Stomach (tissue), 9 donors: ENCODE measurements around the gene MOB3B. TPM values are rescaled to one million over a fixed set of nuclear protein-coding genes. Genes with fewer than 3 reads are reported as not detected.
A peak's percentile ranks its signal among the peaks of the same experiment; 100 is the strongest.

Source experiments
- DNase-seq, 2 donors: peaks; one replicate each; pipeline versions ENCODE4 v3.0.0 to v3.0.0-alpha.2; 2013 to 2019
- H3K27ac ChIP-seq, 5 donors: fragments of 200-600 bp in 4 of 5; sonication (generic) in 4 of 5; one replicate each; pipeline ENCODE4 v1.5.1; 2013 to 2019; ENCODE audit warnings: mild to moderate bottlenecking in 1 of 5, moderate library complexity in 1 of 5
- H3K27me3 ChIP-seq, 3 donors: fragments of 200-600 bp; sonication (generic); one replicate each; pipeline ENCODE4 v1.5.1; 2017 to 2019; ENCODE audit warnings: mixed run types in 1 of 3
- H3K36me3 ChIP-seq, 4 donors: fragments of 200-600 bp; sonication (generic); 1 replicate in 3 of 4; 2 replicates in 1 of 4; pipeline ENCODE4 v1.5.1; 2016 to 2019
- H3K4me1 ChIP-seq, 4 donors: fragments of 200-600 bp; sonication (generic); one replicate each; pipeline ENCODE4 v1.5.1; 2016 to 2019
- H3K4me3 ChIP-seq, 4 donors: fragments of 200-600 bp; sonication (generic) in 3 of 4; one replicate each; pipeline ENCODE4 v1.5.1; 2016 to 2019; ENCODE audit warnings: mild to moderate bottlenecking in 1 of 4
- H3K9me3 ChIP-seq, 4 donors: fragments of 200-600 bp; sonication (generic); one replicate each; pipeline ENCODE4 v1.5.1; 2016 to 2019
- CTCF ChIP-seq, 7 experiments: fragments of 450-650 bp in 4 of 7; fragments of 200-600 bp in 3 of 7; sonication (generic) in 3 of 7; IDR thresholded peaks; one replicate each; pipeline ENCODE4 v1.5.1; 2016 to 2019; ENCODE audit warnings: antibody characterized with exemption in 7 of 7, control low read depth in 2 of 7, mild to moderate bottlenecking in 1 of 7
- EP300 ChIP-seq: sonication (generic); formaldehyde crosslinking; IDR thresholded peaks from one replicate; pipeline ENCODE4 v1.6.1; 2017; ENCODE audit warnings: antibody characterized with exemption
- POLR2A ChIP-seq, 4 donors: fragments of 450-650 bp; IDR thresholded peaks; one replicate each; pipeline ENCODE4 v1.6.1; 2016; ENCODE audit warnings: antibody characterized with exemption in 4 of 4, control low read depth in 2 of 4, mild to moderate bottlenecking in 1 of 4, moderate library complexity in 1 of 4
- POLR2AphosphoS5 ChIP-seq, 3 donors: sonication (generic); formaldehyde crosslinking; IDR thresholded peaks; one replicate each; pipeline ENCODE4 v1.6.1; 2016; ENCODE audit warnings: antibody characterized with exemption in 3 of 3
- WGBS, 5 donors: extraction: QIAGEN DNeasy Blood & Tissue Kit in 3 of 5; methylation state at CpG; one replicate each; pipeline versions ENCODE4 v1.1.5 to v1.1.7; 2013 to 2018; 5-methylcytosine and 5-hydroxymethylcytosine counted together
- intact Hi-C: fragments of 100-400 bp; cut with DNase I; formaldehyde crosslinking; loops from one replicate; pipeline ENCODE4 v1.15.1; 2023; ENCODE audit warnings: low total_unique reads
- polyA plus RNA-seq, 3 donors: library from polyadenylated mRNA; stranded (reverse); fragments of 200-250 nt; gene quantifications; one replicate each; pipeline ENCODE4 v1.2.3, GENCODE V29; 2013
- total RNA-seq, 5 donors: library from RNA; depleted of rRNA; stranded (reverse); fragments of >200 nt; gene quantifications; one replicate each; pipeline versions ENCODE4 v1.1.0 to v1.2.3, GENCODE V29; 2014 to 2016
- donor health status: healthy with polysubstance abuse.
- donor health status: Bipolar disorder and iron deficiency.
- donor health status: healthy.

The MOB3B gene
- total and polyA plus RNA-seq, 8 donors = 4.0 to 32.7 (median 9.7) TPM

DNA sequence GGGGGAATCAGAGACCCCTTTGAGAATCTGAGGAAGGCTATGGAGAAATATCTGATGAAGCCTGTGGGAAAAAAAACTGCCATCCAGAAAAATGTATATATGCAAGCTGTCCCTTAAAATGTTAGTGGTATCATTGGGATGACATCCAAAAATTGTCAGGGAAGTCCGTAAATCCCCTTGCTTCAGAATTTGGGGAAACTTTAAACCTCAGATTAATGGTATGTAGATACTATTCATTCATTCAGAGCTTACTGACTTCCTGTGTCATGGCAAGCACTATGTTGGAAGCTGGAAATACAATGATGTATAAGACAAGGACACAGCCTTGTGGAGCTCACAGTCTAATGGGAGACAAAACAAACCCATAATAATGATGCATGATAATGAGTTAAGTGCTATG lies 10.9 kb upstream of the MOB3B start:
- no peak for DNase-seq
- 53 to 82% (median 74%) methylated on average over 1 of the region's 1 CpG for WGBS, 5 donors
- Histone ChIP-seq H3K36me3 (peaks cover 5 to 20% (median 10%) of the 10 kb centered on the region in 4 donors), H3K27ac (peak overlapping the region in 4 of 5 donors; percentile 50 to 87 (median 74)), H3K9me3 (no peaks in the 10 kb centered on the region), H3K4me3 (no peak overlapping the region), H3K4me1 (peaks cover 14 to 57% (median 21%) of the 10 kb centered on the region in 4 donors), H3K27me3 (no peaks in the 10 kb centered on the region)
- no peak for TF ChIP-seq POLR2AphosphoS5 (IDR thresholded peaks at IDR 0.05)
- no peak for TF ChIP-seq EP300
- intact Hi-C loops = no loop called here

DNA sequence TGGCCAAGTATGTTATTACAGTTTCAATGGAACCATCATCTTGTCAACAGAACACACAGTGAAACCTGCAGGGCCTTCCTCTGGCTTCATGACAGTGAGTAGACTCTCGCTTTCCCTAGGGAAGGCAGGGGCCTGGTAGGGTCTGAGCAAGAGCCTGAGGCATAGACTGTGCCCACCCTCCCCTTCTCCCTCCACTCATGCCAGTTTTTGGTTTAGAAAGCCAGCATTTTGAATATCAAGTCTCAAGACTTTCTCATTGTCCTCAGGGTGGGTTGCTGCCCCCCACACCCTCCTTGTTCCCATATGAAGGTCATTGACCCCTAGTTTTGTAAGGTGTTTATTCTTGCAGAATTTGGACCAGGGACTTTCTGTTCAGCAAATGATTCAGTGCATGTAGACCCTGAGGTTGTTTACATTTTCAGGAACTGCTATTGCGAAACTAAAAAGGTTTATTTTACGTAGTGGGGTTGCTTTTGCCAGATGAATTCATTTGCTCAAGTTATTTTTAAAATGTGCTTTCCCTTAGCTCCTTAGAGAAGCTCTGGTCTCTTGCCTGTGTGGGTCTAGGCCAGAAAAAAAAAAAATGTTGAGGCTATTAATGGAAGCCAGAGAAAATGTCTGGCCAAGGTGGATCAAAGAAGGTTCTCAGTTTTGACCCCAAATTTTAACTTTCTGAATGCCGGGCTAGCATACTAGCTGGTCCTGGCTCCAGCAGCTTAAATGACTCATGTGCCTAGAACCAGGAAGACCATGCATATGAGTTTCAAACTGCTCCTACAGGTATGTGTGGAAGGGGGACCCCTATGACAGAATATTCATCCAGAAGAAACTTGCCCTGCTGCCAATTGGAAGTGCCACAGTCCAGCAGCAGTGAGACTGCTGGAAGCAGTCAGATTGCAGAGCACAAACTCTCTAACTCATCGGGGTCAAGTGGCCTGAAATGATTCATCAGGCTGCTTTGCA lies 10.1 kb upstream of the MOB3B start:
- no peaks in the 10 kb centered on the region for H3K27me3 ChIP-seq
- H3K27ac ChIP-seq = peak overlapping the region in 4 of 5 donors; percentile 68 to 87 (median 74)
- intact Hi-C loops = loop anchor here (5.0 kb wide), 1 partner anchor 212 kb away; no protein-coding TSS in a partner anchor
- H3K36me3 ChIP-seq = peaks cover 5 to 20% (median 7%) of the 10 kb centered on the region in 4 donors
- TF ChIP-seq EP300 (peak; percentile 82), CTCF (IDR thresholded peaks at IDR 0.05) (no peak), POLR2AphosphoS5 (IDR thresholded peaks at IDR 0.05) (peak; percentile 82 to 97 (median 87)), POLR2A (IDR thresholded peaks at IDR 0.05) (no peak)
- no peaks in the 10 kb centered on the region for H3K9me3 ChIP-seq
- WGBS, 5 donors = 57 to 77% (median 63%) methylated on average over 5 of the region's 5 CpGs
- H3K4me3 ChIP-seq = no peak overlapping the region
- peaks cover 14 to 59% (median 23%) of the 10 kb centered on the region in 4 donors for H3K4me1 ChIP-seq
- DNase-seq = peak in 1 of 2 donors; percentile 70

- intact Hi-C loops = loop anchor here (5.0 kb wide), 1 partner anchor 211 kb away; no protein-coding TSS in a partner anchor
- WGBS, 5 donors = 82 to 93% (median 86%) methylated on average over 3 of the region's 3 CpGs
- Histone ChIP-seq H3K27ac (peak overlapping the region in 4 of 5 donors; percentile 68 to 87 (median 74)), H3K9me3 (no peaks in the 10 kb centered on the region), H3K36me3 (peaks cover 0 to 9% (median 4%) of the 10 kb centered on the region in 4 donors), H3K27me3 (no peaks in the 10 kb centered on the region), H3K4me3 (no peak overlapping the region), H3K4me1 (peaks cover 14 to 69% (median 28%) of the 10 kb centered on the region in 4 donors)
- TF ChIP-seq POLR2A (IDR thresholded peaks at IDR 0.05) = no peak
- no peak for TF ChIP-seq CTCF (IDR thresholded peaks at IDR 0.05)
- no peak for TF ChIP-seq EP300
- TF ChIP-seq POLR2AphosphoS5 (IDR thresholded peaks at IDR 0.05) = no peak
- no peak for DNase-seq
These were observed 9.0 kb upstream of the MOB3B start for GRCh38 chr9:27538647-27539046.

- H3K27ac ChIP-seq = peak overlapping the region in 1 of 5 donors; percentile 87
- H3K9me3 ChIP-seq = no peaks in the 10 kb centered on the region
- H3K4me3 ChIP-seq = no peak overlapping the region
- TF ChIP-seq EP300 (no peak), CTCF (IDR thresholded peaks at IDR 0.05) (no peak), POLR2A (IDR thresholded peaks at IDR 0.05) (no peak), POLR2AphosphoS5 (IDR thresholded peaks at IDR 0.05) (no peak)
- no peaks in the 10 kb centered on the region for H3K27me3 ChIP-seq
- 87 to 97% (median 94%) methylated on average over 1 of the region's 1 CpG for WGBS, 5 donors
- peaks cover 0 to 9% (median 4%) of the 10 kb centered on the region in 4 donors for H3K36me3 ChIP-seq
- no peak for DNase-seq
- intact Hi-C loops = loop anchor here (5.0 kb wide), 1 partner anchor 210 kb away; no protein-coding TSS in a partner anchor
- peaks cover 14 to 69% (median 30%) of the 10 kb centered on the region in 4 donors for H3K4me1 ChIP-seq
These were observed 8.1 kb upstream of the MOB3B start for GRCh38 chr9:27537756-27538155.
